WERI-Rb-1 (cell line): Measurements from ENCODE around the gene LSM12.

Experiments
- DNase-seq: peaks from one replicate; pipeline ENCODE4 v3.0.0-alpha.2; 2020
- H3K27ac ChIP-seq: fragments of 250-450 bp; sonication (Bioruptor Pico); 2 replicates; pipeline ENCODE4 v1.5.1; 2020; ENCODE audit warnings: mild to moderate bottlenecking, moderate library complexity
- H3K27me3 ChIP-seq: fragments of 250-450 bp; sonication (Bioruptor Pico); 2 replicates; pipeline ENCODE4 v1.5.1; 2021; ENCODE audit warnings: mild to moderate bottlenecking, low read depth, moderate library complexity; ENCODE audit not compliant: insufficient read depth, severe bottlenecking
- H3K36me3 ChIP-seq: fragments of 250-450 bp; sonication (Bioruptor Pico); 2 replicates; pipeline ENCODE4 v1.5.1; 2020; ENCODE audit warnings: mild to moderate bottlenecking, moderate library complexity
- H3K4me3 ChIP-seq: 2 replicates; pipeline ENCODE4 v1.5.1; 2011; ENCODE audit warnings: low read depth, mild to moderate bottlenecking, control low read depth, low read length
- H3K9me3 ChIP-seq: fragments of 250-450 bp; sonication (Bioruptor Pico); 2 replicates; pipeline ENCODE4 v1.5.1; 2021; ENCODE audit warnings: mild to moderate bottlenecking, moderate library complexity; ENCODE audit not compliant: severe bottlenecking
- CTCF ChIP-seq: IDR thresholded peaks from 2 replicates; pipeline ENCODE4 v1.5.1; 2011; ENCODE audit warnings: low read depth, mild to moderate bottlenecking, control low read depth, inconsistent platforms, low read length

The LSM12 gene

GRCh38 chr17:44006598-44007345 is 59.7 kb downstream of the LSM12 start:
- peak; percentile 100 for DNase-seq
- Histone ChIP-seq H3K27me3 (no peaks in the 10 kb centered on the region), H3K36me3 (peaks cover 9% of the 10 kb centered on the region), H3K4me3 (peak overlapping the region; percentile 82), H3K27ac (peak overlapping the region; percentile 67), H3K9me3 (no peaks in the 10 kb centered on the region)
- peak; percentile 96 for TF ChIP-seq CTCF

GRCh38 chr17:44006272-44006597 is 60.2 kb downstream of the LSM12 start:
- Histone ChIP-seq H3K27me3 (no peaks in the 10 kb centered on the region), H3K27ac (peak overlapping the region; percentile 67), H3K9me3 (no peaks in the 10 kb centered on the region), H3K4me3 (peak overlapping the region; percentile 82), H3K36me3 (peaks cover 4% of the 10 kb centered on the region)
- no peak for TF ChIP-seq CTCF
- DNase-seq = no peak

- Histone ChIP-seq H3K27ac (peak overlapping the region; percentile 67), H3K4me3 (peak overlapping the region; percentile 82), H3K9me3 (no peaks in the 10 kb centered on the region), H3K27me3 (no peaks in the 10 kb centered on the region), H3K36me3 (peaks cover 3% of the 10 kb centered on the region; the same call in 1 of the 2 replicates)
- TF ChIP-seq CTCF = no peak
- no peak for DNase-seq
Measured at GRCh38 chr17:44005527-44006271, 60.8 kb downstream of the LSM12 start.

- H3K4me3 ChIP-seq = no peak overlapping the region
- no peak overlapping the region for H3K27ac ChIP-seq
Measured at GRCh38 chr17:44004761-44005526, 61.5 kb downstream of the LSM12 start.

More at GRCh38 chr17:44004761-44005526, 61.5 kb downstream of the LSM12 start:
- no peak for DNase-seq
- no peak for TF ChIP-seq CTCF
- H3K36me3 ChIP-seq = peaks cover 3% of the 10 kb centered on the region; the same call in 1 of the 2 replicates
- H3K27me3 ChIP-seq = no peaks in the 10 kb centered on the region
- no peaks in the 10 kb centered on the region for H3K9me3 ChIP-seq
